RWPE1 (cell line): Measurements from ENCODE around the gene ENTPD3.

ENCODE experiments used
- CTCF ChIA-PET: fragments of 350-600 bp; sonication (Branson Sonifier 250); formaldehyde crosslinking; extraction: SDS; loops from one replicate; lab custom pipeline; 2021; lab: Yijun Ruan, JAX
- POLR2A ChIA-PET: fragments of 400-600 bp; formaldehyde crosslinking; extraction: SDS; loops from one replicate; lab custom pipeline; 2020; ENCODE audit warnings: antibody characterized with exemption; ENCODE audit not compliant: low non-redundant PET; lab: Yijun Ruan, JAX
- DNase-seq: peaks from one replicate; pipeline ENCODE4 v3.0.0; 2012; ENCODE audit warnings: low spot score
- H3K27ac ChIP-seq: fragments of 450-650 bp; 2 replicates; pipeline ENCODE4 v1.5.1; 2017
- CTCF ChIP-seq: fragments of 450-650 bp; conservative IDR thresholded peaks from 2 replicates; pipeline ENCODE4 v1.5.1; 2017; ENCODE audit warnings: low read depth, mild to moderate bottlenecking

ENTPD3 gene

GRCh38 chr3:40355410-40355809 lies 31.6 kb upstream of the ENTPD3 start:
- no peak for DNase-seq
- ChIA-PET POLR2A (no interaction called here), CTCF (no interaction called here)
- H3K27ac ChIP-seq: no peak overlapping the region
- TF ChIP-seq CTCF: no peak

- no peak for TF ChIP-seq CTCF
- CTCF ChIA-PET: no interaction called here
These were observed 28.5 kb upstream of the ENTPD3 start for GRCh38 chr3:40358454-40358853.

GRCh38 chr3:40363674-40364073 lies 23.3 kb upstream of the ENTPD3 start:
- DNase-seq: no peak
- POLR2A ChIA-PET: no interaction called here
- TF ChIP-seq CTCF: no peak
- CTCF ChIA-PET: no interaction called here
- H3K27ac ChIP-seq: no peak overlapping the region

More at GRCh38 chr3:40358454-40358853, 28.5 kb upstream of the ENTPD3 start:
- H3K27ac ChIP-seq: no peak overlapping the region
- POLR2A ChIA-PET: no interaction called here
- DNase-seq: no peak

GRCh38 chr3:40366203-40367162 lies 20.5 kb upstream of the ENTPD3 start:
- no peak for TF ChIP-seq CTCF
- DNase-seq: no peak
- H3K27ac ChIP-seq: no peak overlapping the region
- ChIA-PET CTCF (no interaction called here), POLR2A (no interaction called here)

- POLR2A ChIA-PET: no interaction called here
- CTCF ChIA-PET: no interaction called here
- TF ChIP-seq CTCF: no peak
- no peak overlapping the region for H3K27ac ChIP-seq
- DNase-seq: no peak
These were observed 17.3 kb upstream of the ENTPD3 start for GRCh38 chr3:40369716-40370115.

- ChIA-PET POLR2A (no interaction called here), CTCF (no interaction called here)
- TF ChIP-seq CTCF: no peak
- no peak overlapping the region for H3K27ac ChIP-seq
- DNase-seq: no peak
These were observed 9.2 kb upstream of the ENTPD3 start for GRCh38 chr3:40377822-40378221.
